Uterus (tissue), 4 donors: ENCODE data around the gene TBX21. TPM values are rescaled to one million over a fixed set of nuclear protein-coding genes. Genes with fewer than 3 reads are reported as not detected.

Experiments
- DNase-seq, 2 donors: peaks; one replicate each; pipeline ENCODE4 v3.0.0-alpha.2; 2019 to 2020
- H3K27ac ChIP-seq, 2 donors: fragments of 200-600 bp; sonication (generic); 1 replicate in 1 of 2; 2 replicates in 1 of 2; pipeline ENCODE4 v1.5.1; 2016 to 2018
- H3K27me3 ChIP-seq, 2 donors: fragments of 200-600 bp; sonication (generic); one replicate each; pipeline ENCODE4 v1.5.1; 2018 to 2019; ENCODE audit warnings: control low read depth in 1 of 2
- H3K36me3 ChIP-seq, 2 donors: fragments of 200-600 bp; sonication (generic); one replicate each; pipeline ENCODE4 v1.5.1; 2019; ENCODE audit warnings: control low read depth in 1 of 2
- H3K4me1 ChIP-seq, 2 donors: fragments of 200-600 bp; sonication (generic); one replicate each; pipeline ENCODE4 v1.5.1; 2018 to 2019; ENCODE audit warnings: control low read depth in 1 of 2
- H3K4me3 ChIP-seq, 2 donors: fragments of 200-600 bp; sonication (generic); 1 replicate in 1 of 2; 2 replicates in 1 of 2; pipeline ENCODE4 v1.5.1; 2018 to 2019; ENCODE audit warnings: mild to moderate bottlenecking in 1 of 2
- H3K9me3 ChIP-seq, 2 donors: fragments of 200-600 bp; sonication (generic); one replicate each; pipeline ENCODE4 v1.5.1; 2019; ENCODE audit warnings: control low read depth in 1 of 2
- POLR2A ChIP-seq, 2 donors: fragments of 450-650 bp; IDR thresholded peaks; one replicate each; pipeline ENCODE4 v1.6.1; 2016; ENCODE audit warnings: antibody characterized with exemption in 2 of 2, mild to moderate bottlenecking in 1 of 2, moderate library complexity in 1 of 2
- intact Hi-C: fragments of 100-400 bp; cut with DNase I; formaldehyde crosslinking; loops from one replicate; pipeline ENCODE4 v1.15.1; 2023; ENCODE audit warnings: low total_unique reads
- total RNA-seq, 4 donors: library from RNA; depleted of rRNA in 3 of 4; stranded (reverse); fragments of >200 nt in 3 of 4; gene quantifications; one replicate each; pipeline versions ENCODE4 v1.1.0 to v1.2.4, GENCODE V29; 2014 to 2023
- TF ChIP-seq, protein P1 (sequence below), 4 experiments: fragments of 200-600 bp in 2 of 4; fragments of 450-650 bp in 2 of 4; sonication (generic) in 2 of 4; IDR thresholded peaks; one replicate each; pipeline ENCODE4 v1.5.1; 2016 to 2019; ENCODE audit warnings: antibody characterized with exemption in 4 of 4, mild to moderate bottlenecking in 2 of 4, moderate library complexity in 1 of 4
- donor health status: DM: yes; HTN: yes; CAD: no.

TBX21 gene
- total RNA-seq, 4 donors from 2014 or later, result 0.49 to 0.51 TPM; not detected in 2

DNA sequence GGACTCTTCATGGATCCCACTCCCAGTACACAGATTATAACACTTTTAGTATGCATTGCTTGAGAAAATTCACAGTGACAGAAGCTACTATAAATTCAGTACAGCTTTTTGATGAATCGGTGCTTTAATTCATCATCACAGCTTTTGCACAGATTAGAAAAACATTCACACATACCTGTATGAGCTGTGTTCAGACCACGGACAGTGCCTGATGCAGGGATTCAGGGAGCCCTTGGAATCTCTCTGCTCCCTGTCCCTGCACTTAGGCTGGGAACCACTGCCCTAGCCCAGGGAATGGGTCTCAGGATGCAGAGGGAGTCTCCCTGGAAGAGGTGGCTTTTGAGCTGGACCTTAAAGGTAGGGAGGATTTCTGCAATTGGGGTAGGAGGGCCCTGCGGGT lies 25.2 kb upstream of the TBX21 start:
- TF ChIP-seq, protein P1, sequence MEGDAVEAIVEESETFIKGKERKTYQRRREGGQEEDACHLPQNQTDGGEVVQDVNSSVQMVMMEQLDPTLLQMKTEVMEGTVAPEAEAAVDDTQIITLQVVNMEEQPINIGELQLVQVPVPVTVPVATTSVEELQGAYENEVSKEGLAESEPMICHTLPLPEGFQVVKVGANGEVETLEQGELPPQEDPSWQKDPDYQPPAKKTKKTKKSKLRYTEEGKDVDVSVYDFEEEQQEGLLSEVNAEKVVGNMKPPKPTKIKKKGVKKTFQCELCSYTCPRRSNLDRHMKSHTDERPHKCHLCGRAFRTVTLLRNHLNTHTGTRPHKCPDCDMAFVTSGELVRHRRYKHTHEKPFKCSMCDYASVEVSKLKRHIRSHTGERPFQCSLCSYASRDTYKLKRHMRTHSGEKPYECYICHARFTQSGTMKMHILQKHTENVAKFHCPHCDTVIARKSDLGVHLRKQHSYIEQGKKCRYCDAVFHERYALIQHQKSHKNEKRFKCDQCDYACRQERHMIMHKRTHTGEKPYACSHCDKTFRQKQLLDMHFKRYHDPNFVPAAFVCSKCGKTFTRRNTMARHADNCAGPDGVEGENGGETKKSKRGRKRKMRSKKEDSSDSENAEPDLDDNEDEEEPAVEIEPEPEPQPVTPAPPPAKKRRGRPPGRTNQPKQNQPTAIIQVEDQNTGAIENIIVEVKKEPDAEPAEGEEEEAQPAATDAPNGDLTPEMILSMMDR (IDR thresholded peaks at IDR 0.05), result no peak
- no peak for TF ChIP-seq POLR2A (IDR thresholded peaks at IDR 0.05)
- intact Hi-C loops, result no loop called here
- Histone ChIP-seq H3K27ac (peak overlapping the region in 1 of 2 donors; percentile 56), H3K4me1 (no peaks in the 10 kb centered on the region), H3K27me3 (no peaks in the 10 kb centered on the region), H3K36me3 (no peaks in the 10 kb centered on the region), H3K9me3 (no peaks in the 10 kb centered on the region), H3K4me3 (no peak overlapping the region)
- DNase-seq, result no peak

DNA sequence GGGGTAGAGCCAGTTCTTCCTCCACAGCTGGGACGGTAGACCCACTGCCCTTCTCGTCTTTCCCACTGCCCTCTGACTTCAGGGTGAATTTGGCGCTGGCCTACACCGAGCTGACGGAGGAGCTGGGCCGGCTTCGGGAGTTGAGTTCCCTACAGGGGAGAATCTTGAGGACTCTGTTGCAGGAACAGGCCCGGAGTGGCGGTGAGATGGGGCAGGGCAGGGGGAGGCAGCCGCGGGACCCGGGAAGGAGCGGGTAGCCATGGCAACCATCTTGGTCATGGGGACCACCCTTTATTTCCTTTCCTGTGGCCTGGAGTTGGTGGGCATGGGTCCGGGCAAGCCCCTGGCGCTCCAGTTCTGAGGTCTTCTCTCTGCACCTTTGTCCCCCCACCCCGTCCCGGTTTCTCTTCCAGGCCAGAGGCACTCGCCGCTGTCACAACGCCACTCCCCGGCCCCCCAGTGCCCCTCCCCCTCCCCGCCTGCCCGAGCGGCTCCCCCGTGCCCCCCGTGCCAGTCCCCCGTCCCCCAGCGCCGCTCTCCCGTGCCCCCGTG lies 24.6 kb upstream of the TBX21 start:
- Histone ChIP-seq H3K27ac (peak overlapping the region; percentile 7 to 56), H3K27me3 (no peaks in the 10 kb centered on the region), H3K4me3 (peak overlapping the region; percentile 5 to 31), H3K4me1 (no peaks in the 10 kb centered on the region), H3K36me3 (no peaks in the 10 kb centered on the region), H3K9me3 (no peaks in the 10 kb centered on the region)
- peak in 1 of 2 donors; percentile 27 for DNase-seq
- TF ChIP-seq, protein P1 (IDR thresholded peaks at IDR 0.05), result no peak
- no peak for TF ChIP-seq POLR2A (IDR thresholded peaks at IDR 0.05)
- intact Hi-C loops, result no loop called here

DNA sequence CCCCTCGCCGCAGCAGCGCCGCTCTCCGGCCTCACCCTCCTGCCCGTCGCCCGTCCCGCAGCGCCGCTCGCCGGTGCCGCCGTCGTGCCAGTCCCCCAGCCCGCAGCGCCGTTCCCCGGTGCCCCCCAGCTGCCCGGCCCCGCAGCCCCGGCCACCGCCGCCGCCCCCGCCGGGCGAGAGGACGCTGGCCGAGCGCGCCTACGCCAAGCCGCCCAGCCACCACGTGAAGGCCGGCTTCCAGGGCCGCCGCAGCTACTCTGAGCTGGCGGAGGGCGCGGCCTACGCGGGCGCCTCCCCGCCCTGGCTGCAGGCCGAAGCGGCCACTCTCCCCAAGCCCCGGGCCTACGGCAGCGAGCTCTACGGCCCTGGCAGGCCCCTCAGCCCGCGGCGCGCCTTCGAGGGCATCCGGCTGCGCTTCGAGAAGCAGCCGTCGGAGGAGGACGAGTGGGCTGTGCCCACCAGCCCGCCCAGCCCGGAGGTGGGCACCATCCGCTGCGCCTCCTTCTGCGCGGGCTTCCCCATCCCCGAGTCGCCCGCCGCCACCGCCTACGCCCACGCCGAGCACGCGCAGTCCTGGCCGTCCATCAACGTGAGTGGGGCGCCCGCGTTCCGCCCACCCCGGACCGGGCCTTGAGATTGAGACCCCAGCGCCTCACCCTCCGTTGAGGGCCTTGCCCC lies 24.0 kb upstream of the TBX21 start:
- no peaks in the 10 kb centered on the region for H3K4me1 ChIP-seq
- TF ChIP-seq, protein P1 (IDR thresholded peaks at IDR 0.05), result no peak
- no peak for TF ChIP-seq POLR2A (IDR thresholded peaks at IDR 0.05)
- H3K27ac ChIP-seq, result peak overlapping the region; percentile 7 to 56
- peak in 1 of 2 donors; percentile 65 for DNase-seq
- no peaks in the 10 kb centered on the region for H3K27me3 ChIP-seq
- peak overlapping the region; percentile 5 to 31 for H3K4me3 ChIP-seq
- intact Hi-C loops, result no loop called here
- no peaks in the 10 kb centered on the region for H3K36me3 ChIP-seq
- no peaks in the 10 kb centered on the region for H3K9me3 ChIP-seq

DNA sequence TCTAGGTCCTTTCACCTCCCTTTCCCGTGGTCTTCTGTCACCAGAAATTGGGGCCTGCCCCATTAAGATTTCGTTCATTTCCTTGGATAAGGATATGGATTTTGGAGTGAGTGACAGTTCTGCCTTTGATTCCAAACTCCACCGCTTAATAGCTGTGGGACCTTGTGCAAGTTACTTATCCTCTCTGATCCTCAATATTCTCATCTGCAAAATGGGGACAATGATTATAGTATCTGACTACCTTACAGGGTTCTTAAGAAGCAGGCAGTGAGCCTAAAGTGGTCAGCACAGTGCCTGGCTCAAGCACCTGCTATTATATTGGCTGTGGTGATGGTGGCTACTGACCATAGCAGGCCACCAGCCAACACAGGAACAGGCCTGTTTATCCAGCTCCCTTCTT lies 23.4 kb upstream of the TBX21 start:
- Histone ChIP-seq H3K27me3 (no peaks in the 10 kb centered on the region), H3K4me1 (no peaks in the 10 kb centered on the region), H3K36me3 (no peaks in the 10 kb centered on the region), H3K9me3 (no peaks in the 10 kb centered on the region), H3K4me3 (no peak overlapping the region), H3K27ac (no peak overlapping the region)
- TF ChIP-seq, protein P1 (IDR thresholded peaks at IDR 0.05), result no peak
- TF ChIP-seq POLR2A (IDR thresholded peaks at IDR 0.05), result no peak
- DNase-seq, result no peak
- intact Hi-C loops, result no loop called here

DNA sequence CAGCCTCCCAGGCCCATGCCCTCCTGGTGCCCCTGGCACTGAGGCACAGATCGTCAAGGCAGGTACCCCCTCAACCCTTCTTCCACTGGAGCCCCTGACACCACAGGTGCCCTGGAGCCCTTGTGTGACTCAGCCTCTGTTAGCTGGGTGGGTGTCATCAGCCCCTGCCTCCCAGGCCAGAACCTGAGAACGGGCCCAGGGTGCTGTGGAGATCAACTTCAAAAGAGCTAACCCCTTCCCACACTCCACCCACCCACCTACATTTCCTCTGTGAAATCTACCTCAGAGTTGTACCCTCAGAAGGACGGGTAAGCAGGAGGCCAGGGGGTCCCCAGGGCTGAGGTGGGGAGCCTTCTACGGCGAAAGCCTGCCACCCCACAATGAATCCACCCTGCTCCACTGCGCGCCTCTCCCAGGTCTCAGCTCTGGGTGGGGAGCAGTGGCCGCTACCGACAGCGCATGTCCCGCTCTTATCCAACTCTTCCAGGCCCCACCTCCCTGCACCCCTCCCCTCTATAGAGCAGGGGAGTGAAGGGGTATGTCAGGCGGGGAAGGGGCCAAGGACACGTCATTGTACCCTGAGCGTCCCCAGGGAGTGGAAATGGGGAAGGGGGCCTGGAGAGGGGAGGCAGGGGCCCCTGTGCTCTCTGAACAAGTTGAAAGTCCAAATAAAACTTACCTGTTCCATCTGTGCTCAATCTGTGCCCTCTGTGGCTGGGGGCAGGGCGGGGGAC lies 21.5 kb upstream of the TBX21 start:
- no peaks in the 10 kb centered on the region for H3K4me1 ChIP-seq
- no peaks in the 10 kb centered on the region for H3K27me3 ChIP-seq
- TF ChIP-seq, protein P1 (IDR thresholded peaks at IDR 0.05), result no peak
- TF ChIP-seq POLR2A (IDR thresholded peaks at IDR 0.05), result no peak
- DNase-seq, result no peak
- H3K27ac ChIP-seq, result no peak overlapping the region
- H3K36me3 ChIP-seq, result no peaks in the 10 kb centered on the region
- no peaks in the 10 kb centered on the region for H3K9me3 ChIP-seq
- no peak overlapping the region for H3K4me3 ChIP-seq
- intact Hi-C loops, result no loop called here
